C4-2B (cell line): ENCODE measurements around the gene DENND1A.

Experiments
- H3K27ac ChIP-seq: fragments of 450-650 bp; 2 replicates; pipeline ENCODE4 v1.5.1; 2017
- CTCF ChIP-seq: fragments of 450-650 bp; conservative IDR thresholded peaks from 2 replicates; pipeline ENCODE4 v1.5.1; 2017; ENCODE audit warnings: mild to moderate bottlenecking
- ZFX ChIP-seq: fragments of 450-650 bp; IDR thresholded peaks from 2 replicates; pipeline ENCODE4 v1.6.1; 2017

The DENND1A gene

GRCh38 chr9:123630233-123630632 lies 299.7 kb downstream of the DENND1A start:
- no peak overlapping the region for H3K27ac ChIP-seq
- TF ChIP-seq ZFX (no peak), CTCF (no peak)

GRCh38 chr9:123629531-123629930 lies 300.4 kb downstream of the DENND1A start:
- TF ChIP-seq CTCF = no peak
- TF ChIP-seq ZFX = no peak
- H3K27ac ChIP-seq = no peak overlapping the region

- TF ChIP-seq ZFX (no peak), CTCF (no peak)
- H3K27ac ChIP-seq = no peak overlapping the region
These were observed 307.1 kb downstream of the DENND1A start for GRCh38 chr9:123622711-123623241.

- TF ChIP-seq ZFX (no peak), CTCF (no peak)
- no peak overlapping the region for H3K27ac ChIP-seq
These were observed 309.7 kb downstream of the DENND1A start for GRCh38 chr9:123620239-123620638.

GRCh38 chr9:123617952-123618678 lies 311.8 kb downstream of the DENND1A start:
- TF ChIP-seq ZFX (no peak), CTCF (no peak)
- no peak overlapping the region for H3K27ac ChIP-seq

GRCh38 chr9:123617286-123617685 lies 312.6 kb downstream of the DENND1A start:
- H3K27ac ChIP-seq = no peak overlapping the region
- no peak for TF ChIP-seq CTCF

- H3K27ac ChIP-seq = no peak overlapping the region
- TF ChIP-seq ZFX (no peak), CTCF (no peak)
These were observed 313.2 kb downstream of the DENND1A start for GRCh38 chr9:123616707-123617106.
